Measurements from ENCODE around the gene ZNF536. TPM values are rescaled to one million over a fixed set of nuclear protein-coding genes. Genes with fewer than 3 reads are reported as not detected.

ZNF536 gene
- polyA plus RNA-seq, 1 donor (not counting 4 experiments of a cell fraction or from before 2014, with no cell fraction given): not detected

DNA sequence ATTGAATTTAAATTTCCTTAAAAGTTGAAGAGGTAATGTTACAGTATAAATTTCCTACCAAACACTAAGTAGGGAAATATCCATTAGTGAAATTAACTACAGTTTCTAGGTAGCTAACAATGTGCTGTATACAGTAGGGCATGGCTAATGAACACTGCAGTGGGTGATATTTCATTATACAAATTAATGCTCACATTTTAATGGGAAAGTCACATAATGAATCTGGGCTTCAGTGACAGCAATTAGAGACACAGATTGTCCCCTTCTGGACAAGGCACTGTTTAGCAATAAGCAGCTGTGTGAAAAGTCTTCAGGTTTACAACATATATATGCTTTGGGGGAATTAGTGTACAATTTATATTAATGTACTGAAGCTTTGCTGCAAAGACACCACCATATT is 169.4 kb downstream of the ZNF536 start:
- H4K20me1 ChIP-seq (ENCODE audit: control insufficient read depth, extremely low read depth, insufficient read depth, low read length): no peaks in the 10 kb centered on the region
- no peaks in the 10 kb centered on the region for H3K36me3 ChIP-seq (ENCODE audit: control insufficient read depth in 2 of 2, extremely low read depth in 1 of 2, insufficient read depth in 2 of 2, low read length in 2 of 2)
- TF ChIP-seq, protein P1, sequence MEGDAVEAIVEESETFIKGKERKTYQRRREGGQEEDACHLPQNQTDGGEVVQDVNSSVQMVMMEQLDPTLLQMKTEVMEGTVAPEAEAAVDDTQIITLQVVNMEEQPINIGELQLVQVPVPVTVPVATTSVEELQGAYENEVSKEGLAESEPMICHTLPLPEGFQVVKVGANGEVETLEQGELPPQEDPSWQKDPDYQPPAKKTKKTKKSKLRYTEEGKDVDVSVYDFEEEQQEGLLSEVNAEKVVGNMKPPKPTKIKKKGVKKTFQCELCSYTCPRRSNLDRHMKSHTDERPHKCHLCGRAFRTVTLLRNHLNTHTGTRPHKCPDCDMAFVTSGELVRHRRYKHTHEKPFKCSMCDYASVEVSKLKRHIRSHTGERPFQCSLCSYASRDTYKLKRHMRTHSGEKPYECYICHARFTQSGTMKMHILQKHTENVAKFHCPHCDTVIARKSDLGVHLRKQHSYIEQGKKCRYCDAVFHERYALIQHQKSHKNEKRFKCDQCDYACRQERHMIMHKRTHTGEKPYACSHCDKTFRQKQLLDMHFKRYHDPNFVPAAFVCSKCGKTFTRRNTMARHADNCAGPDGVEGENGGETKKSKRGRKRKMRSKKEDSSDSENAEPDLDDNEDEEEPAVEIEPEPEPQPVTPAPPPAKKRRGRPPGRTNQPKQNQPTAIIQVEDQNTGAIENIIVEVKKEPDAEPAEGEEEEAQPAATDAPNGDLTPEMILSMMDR (optimal IDR thresholded peaks at IDR 0.05 in 1 of 3, IDR thresholded peaks at IDR 0.05 in 1 of 3, conservative IDR thresholded peaks at IDR 0.05 in 1 of 3; ENCODE audit: extremely low read depth in 1 of 3, insufficient read depth in 2 of 3, low read length in 3 of 3): no peak
- TF ChIP-seq EZH2 (IDR thresholded peaks at IDR 0.05; ENCODE audit: low read length): no peak
- H3K9me1 ChIP-seq (ENCODE audit: control insufficient read depth, extremely low read depth, insufficient read depth, low read length): no peaks in the 10 kb centered on the region
- DNase-seq (ENCODE audit: low read depth, low spot score) (no peak), FAIRE-seq (no peak)
- H2AFZ ChIP-seq (ENCODE audit: control insufficient read depth, low read length): no peak overlapping the region
- peaks cover 6% of the 10 kb centered on the region for H3K9me3 ChIP-seq (ENCODE audit: control insufficient read depth, low read depth, low read length)
- no peak overlapping the region for H3K4me3 ChIP-seq (ENCODE audit: control insufficient read depth in 2 of 3, extremely low read depth in 1 of 3, insufficient read depth in 2 of 3, low read depth in 1 of 3, low read length in 3 of 3)
- dilution Hi-C loops (cut with MboI; ENCODE audit: extremely low pct_ligation_motif_present, low sequenced_read_pairs): no loop called here
- H3K27me3 ChIP-seq (ENCODE audit: control insufficient read depth, extremely low read depth, insufficient read depth, low read length): no peaks in the 10 kb centered on the region
- no peak overlapping the region for H3K27ac ChIP-seq (ENCODE audit: control insufficient read depth, insufficient read depth, low read length)
- no peak overlapping the region for H3K9ac ChIP-seq (ENCODE audit: control insufficient read depth, extremely low read depth, insufficient read depth, low read length)
- H3K4me2 ChIP-seq (ENCODE audit: control insufficient read depth, extremely low read depth, insufficient read depth, low read depth, low read length): no peak overlapping the region
- H3K79me2 ChIP-seq (ENCODE audit: control insufficient read depth, insufficient read depth, low read length): no peaks in the 10 kb centered on the region
- H3K4me1 ChIP-seq (ENCODE audit: control insufficient read depth, extremely low read depth, insufficient read depth, low read length): no peaks in the 10 kb centered on the region

DNA sequence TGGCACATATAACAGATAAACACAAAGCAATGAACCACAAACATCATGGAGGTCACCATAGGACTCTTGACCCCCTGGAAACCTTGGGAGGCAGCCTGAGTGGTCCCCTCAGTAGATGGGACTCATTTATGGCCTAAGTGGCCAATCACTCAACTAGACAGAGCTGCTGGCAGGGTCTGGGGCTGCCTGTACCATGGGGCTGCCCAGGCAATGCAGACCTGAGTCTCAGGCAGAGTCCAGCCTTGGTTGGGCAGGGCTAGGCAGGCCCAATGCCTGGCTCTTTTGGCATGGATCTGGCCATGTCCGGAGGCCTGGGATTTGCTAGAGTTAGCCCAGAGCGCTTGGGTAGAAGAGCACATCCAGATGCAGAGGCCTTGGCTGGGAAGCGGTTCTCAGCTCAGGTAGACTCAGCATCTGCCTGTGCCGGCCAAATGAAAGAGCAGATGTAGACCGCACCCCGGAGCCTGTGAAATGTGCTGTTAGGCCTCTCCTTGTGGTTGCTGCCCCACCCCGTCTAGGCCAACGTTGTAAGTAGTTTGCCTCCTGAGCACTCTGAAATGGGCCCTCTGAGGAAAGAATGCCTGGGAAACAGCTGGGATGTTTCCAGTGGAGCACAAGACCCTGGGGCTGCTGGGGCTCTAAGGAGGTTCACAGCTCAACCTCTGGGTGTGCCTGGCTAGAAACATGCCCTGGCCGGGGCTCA is 171.2 kb downstream of the ZNF536 start:
- no peaks in the 10 kb centered on the region for H3K9me1 ChIP-seq (ENCODE audit: control insufficient read depth, extremely low read depth, insufficient read depth, low read length)
- no peak for DNase-seq (ENCODE audit: low read depth, low spot score)
- no peak for FAIRE-seq
- dilution Hi-C loops (cut with MboI; ENCODE audit: extremely low pct_ligation_motif_present, low sequenced_read_pairs): no loop called here
- no peak overlapping the region for H3K27ac ChIP-seq (ENCODE audit: control insufficient read depth, insufficient read depth, low read length)
- no peaks in the 10 kb centered on the region for H3K79me2 ChIP-seq (ENCODE audit: control insufficient read depth, insufficient read depth, low read length)
- no peak overlapping the region for H3K4me2 ChIP-seq (ENCODE audit: control insufficient read depth, extremely low read depth, insufficient read depth, low read depth, low read length)
- H3K4me1 ChIP-seq (ENCODE audit: control insufficient read depth, extremely low read depth, insufficient read depth, low read length): no peaks in the 10 kb centered on the region
- no peaks in the 10 kb centered on the region for H3K27me3 ChIP-seq (ENCODE audit: control insufficient read depth, extremely low read depth, insufficient read depth, low read length)
- H3K4me3 ChIP-seq (ENCODE audit: control insufficient read depth in 2 of 3, extremely low read depth in 1 of 3, insufficient read depth in 2 of 3, low read depth in 1 of 3, low read length in 3 of 3): no peak overlapping the region
- no peaks in the 10 kb centered on the region for H3K36me3 ChIP-seq (ENCODE audit: control insufficient read depth in 2 of 2, extremely low read depth in 1 of 2, insufficient read depth in 2 of 2, low read length in 2 of 2)
- TF ChIP-seq, protein P1 (optimal IDR thresholded peaks at IDR 0.05 in 1 of 3, IDR thresholded peaks at IDR 0.05 in 1 of 3, conservative IDR thresholded peaks at IDR 0.05 in 1 of 3; ENCODE audit: extremely low read depth in 1 of 3, insufficient read depth in 2 of 3, low read length in 3 of 3): no peak
- TF ChIP-seq EZH2 (IDR thresholded peaks at IDR 0.05; ENCODE audit: low read length): no peak
- H4K20me1 ChIP-seq (ENCODE audit: control insufficient read depth, extremely low read depth, insufficient read depth, low read length): no peaks in the 10 kb centered on the region
- H3K9ac ChIP-seq (ENCODE audit: control insufficient read depth, extremely low read depth, insufficient read depth, low read length): no peak overlapping the region
- H3K9me3 ChIP-seq (ENCODE audit: control insufficient read depth, low read depth, low read length): peaks cover 5% of the 10 kb centered on the region
- H2AFZ ChIP-seq (ENCODE audit: control insufficient read depth, low read length): no peak overlapping the region

All from keratinocyte (primary cell).